ENCODE data around the gene RBMS3. TPM values are rescaled to one million over a fixed set of nuclear protein-coding genes. Genes with fewer than 3 reads are reported as not detected.
"Not testable (repeated sequence)": the region's sequence is repeated elsewhere in the genome, so short reads cannot be mapped to it uniquely, and the experiment has no call there.

The RBMS3 gene
- 20.7 TPM for total RNA-seq
- long read RNA-seq, full-length matches to known transcripts: 5 of 16 reads
- long read RNA-seq, partial matches to known transcripts: 4 of 16 reads
- long read RNA-seq, other reads (novel, unspliced or antisense): 7 of 16 reads

DNA sequence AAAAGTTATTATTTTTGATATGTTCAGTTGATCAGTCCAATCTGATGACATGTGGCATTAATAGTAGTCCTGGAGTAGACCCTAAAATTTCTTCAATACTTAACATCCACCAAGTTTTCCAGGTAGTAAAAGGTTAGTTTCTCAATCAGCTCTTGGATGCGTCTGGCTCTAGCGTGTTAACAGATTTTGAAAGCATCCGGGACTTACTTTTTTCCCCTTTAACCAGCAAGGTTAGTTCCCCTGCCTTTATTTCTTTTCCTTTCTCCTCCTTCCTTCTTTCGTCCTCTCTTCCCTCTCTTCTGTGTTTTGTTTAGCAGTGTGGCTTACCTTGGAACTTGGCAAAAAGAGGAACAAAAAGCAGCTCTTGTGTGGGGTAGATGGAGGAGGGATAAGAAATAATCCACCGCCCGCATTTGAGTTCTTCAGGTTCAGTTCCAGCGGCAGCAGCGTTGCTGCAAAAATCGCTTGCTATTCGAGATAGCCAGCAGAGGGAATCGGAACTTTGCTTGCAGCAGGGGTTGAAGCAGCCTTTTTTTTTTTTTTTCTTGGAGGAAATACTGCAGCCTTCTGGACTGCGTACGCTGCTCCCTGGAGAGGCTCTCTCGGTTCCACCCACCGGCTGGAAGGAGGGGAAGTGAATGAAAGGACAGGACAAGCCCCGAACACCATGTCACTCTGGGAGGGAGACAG is at the start of gene RBMS3:
Gene RBMS3 (plus strand): TSS at position 668 of the 690 bp plus-strand sequence.
- peak; percentile 92 for ATAC-seq
- intact Hi-C loops (cut with micrococcal nuclease): loop anchor here (10.0 kb wide), 2 partner anchors 404 to 484 kb away; no protein-coding TSS in a partner anchor
- DNase-seq: peak; percentile 84

DNA sequence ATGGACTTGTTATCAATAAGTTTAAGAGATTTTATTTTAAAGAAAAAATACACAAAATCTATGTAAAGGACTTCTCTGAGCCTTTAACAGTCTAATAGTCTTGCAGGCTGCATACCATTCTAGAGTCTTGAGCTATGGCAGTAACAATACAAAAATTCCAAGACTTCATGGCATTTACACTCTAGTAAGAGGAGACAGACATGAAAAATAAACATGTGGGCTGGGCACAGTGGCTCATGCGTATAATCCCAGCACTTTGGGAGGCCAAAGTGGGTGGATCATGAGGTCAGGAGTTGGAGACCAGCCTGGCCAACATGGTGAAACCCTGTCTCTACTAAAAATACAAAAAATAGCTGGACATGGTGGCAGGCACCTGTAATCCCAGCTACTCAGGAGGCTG is 47.7 kb upstream of the RBMS3 start:
- not testable (repeated sequence) for ATAC-seq, DNase-seq
- intact Hi-C loops (cut with micrococcal nuclease): loop anchor here (10.0 kb wide), 1 partner anchor 48 kb away; no protein-coding TSS in a partner anchor

DNA sequence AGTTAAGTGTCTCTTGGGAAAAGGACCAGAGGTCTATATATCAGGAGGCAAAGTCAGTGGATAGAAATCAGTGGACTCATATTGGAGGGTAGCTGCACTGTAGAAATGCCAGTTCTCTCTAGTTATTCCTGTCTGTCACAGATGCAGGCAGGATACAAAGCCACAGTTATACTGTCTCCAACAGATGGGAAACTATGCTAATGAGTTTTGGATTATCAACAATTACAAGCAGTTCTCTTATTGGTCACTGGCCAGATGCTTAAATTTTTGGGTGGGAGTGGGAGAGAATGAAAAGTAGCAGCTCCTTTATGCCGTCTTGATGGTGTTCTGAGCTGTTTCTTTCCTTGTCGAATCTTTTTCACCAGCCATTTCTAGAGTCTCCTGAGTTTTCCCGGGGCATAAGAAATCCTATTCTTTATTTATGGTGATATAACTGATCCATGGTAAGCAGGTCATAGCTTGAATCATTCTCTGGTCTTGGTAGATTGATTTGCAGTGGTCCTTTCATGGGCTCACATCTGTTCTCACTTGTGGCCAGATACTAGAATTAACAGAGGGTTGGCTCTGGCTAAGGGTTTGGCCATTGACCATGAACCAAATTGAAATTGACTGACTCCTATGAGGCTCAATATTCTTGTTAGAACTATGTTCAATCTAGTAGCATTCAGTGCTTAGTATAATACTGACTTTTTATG is 44.6 kb upstream of the RBMS3 start:
- intact Hi-C loops (cut with micrococcal nuclease): loop anchor here (10.0 kb wide), 1 partner anchor 51 kb away; no protein-coding TSS in a partner anchor
- no peak for ATAC-seq
- DNase-seq: no peak

DNA sequence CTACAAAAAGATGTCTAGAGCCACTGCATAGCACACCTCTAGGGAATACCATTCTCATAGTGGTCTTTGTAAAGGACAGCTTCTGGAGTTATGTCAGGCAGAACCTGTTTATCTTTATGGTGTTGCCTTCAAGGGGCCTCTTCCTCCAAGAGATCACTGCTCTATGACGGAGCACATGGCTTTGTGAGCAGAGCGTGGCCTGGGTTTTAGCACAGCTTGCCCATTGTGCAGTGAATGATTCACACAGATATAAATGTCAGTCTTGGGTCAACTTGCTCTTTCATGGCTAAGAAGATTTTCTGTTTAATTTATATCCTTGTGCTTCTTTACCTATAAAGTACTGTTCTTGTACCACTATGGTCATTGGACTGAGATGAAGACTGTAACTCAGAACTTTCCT is 41.5 kb upstream of the RBMS3 start:
- DNase-seq (no peak), ATAC-seq (no peak)
- intact Hi-C loops (cut with micrococcal nuclease): loop anchor here (10.0 kb wide), 1 partner anchor 55 kb away; no protein-coding TSS in a partner anchor

DNA sequence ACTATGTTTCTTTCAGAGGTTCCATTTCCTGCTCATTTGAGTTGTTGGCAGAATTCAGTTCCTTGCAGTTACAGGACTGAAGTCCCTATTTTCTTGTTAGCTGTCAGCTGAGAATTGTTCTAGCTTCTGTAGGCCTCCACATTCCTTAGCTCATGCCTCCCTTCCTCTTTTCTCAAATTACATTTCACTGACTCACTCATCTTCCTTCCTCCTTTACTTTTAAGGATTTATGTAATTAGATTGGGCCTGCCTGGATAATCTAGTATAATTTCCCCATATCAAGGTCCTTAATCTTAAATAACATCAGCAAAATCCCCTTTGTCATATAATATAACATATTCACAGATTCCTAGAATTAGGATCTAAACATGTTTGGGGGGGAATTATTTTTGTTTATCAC is 40.6 kb upstream of the RBMS3 start:
- peak; percentile 36 for ATAC-seq
- DNase-seq: no peak
- intact Hi-C loops (cut with micrococcal nuclease): no loop called here

DNA sequence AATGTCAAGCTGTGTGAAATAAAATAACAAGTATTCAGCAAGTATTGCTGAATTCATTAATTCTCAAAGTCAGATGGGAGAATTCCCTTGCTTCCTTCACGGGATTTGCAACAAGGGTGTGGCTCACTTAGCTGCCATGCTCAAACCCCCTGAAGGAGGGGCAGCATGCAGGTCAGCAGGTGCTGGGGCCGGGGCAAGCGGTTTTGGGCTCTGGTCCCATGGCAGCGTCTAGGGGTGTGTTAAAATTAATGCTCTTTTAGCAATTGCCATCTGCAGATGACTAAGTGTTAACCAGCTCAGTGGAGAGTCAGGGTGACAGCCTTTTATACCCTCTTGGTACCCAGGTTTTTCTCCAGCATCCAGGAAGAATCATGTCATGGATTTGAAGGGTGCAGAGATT is 40.0 kb upstream of the RBMS3 start:
- no peak for DNase-seq
- intact Hi-C loops (cut with micrococcal nuclease): no loop called here
- no peak for ATAC-seq

DNA sequence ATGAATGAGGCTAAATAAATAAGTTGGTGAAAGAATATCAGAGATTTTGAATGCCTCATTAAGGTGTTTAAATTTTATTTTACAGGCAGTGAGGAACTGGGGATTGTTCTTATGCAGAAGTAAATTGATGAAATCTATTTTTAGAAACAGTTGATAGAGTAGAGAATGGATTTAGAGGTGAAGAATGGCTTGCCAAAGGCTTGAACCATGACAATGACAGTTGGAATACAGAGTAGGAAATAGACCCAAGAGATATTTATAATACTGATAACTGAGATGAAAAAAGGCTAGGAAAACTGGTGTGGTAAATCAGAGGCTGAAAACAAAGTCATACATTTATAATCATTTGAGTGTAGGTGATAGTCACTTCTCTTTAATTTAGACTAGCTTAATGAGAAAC is 39.0 kb upstream of the RBMS3 start:
- ATAC-seq (peak; percentile 56), DNase-seq (no peak)
- intact Hi-C loops (cut with micrococcal nuclease): no loop called here

DNA sequence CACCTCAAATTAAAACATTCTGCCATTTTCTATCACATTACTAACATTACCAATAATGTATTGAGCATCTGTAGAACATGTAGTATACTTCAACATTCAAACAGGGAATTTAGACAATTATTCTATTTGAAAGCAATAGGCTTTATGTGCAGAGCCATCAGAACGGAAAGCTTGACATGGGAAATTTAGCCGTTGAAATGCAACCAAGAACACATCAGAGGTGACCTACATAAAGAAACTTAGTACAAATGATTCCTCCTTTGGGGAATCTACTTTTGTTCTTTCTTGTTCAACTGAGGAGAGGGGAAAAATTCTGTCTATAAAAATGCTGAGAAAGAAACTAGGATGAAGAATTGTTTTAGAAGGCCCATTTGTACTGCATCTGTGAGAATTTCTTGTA is 38.6 kb upstream of the RBMS3 start:
- intact Hi-C loops (cut with micrococcal nuclease): no loop called here
- no peak for ATAC-seq
- DNase-seq: no peak

DNA sequence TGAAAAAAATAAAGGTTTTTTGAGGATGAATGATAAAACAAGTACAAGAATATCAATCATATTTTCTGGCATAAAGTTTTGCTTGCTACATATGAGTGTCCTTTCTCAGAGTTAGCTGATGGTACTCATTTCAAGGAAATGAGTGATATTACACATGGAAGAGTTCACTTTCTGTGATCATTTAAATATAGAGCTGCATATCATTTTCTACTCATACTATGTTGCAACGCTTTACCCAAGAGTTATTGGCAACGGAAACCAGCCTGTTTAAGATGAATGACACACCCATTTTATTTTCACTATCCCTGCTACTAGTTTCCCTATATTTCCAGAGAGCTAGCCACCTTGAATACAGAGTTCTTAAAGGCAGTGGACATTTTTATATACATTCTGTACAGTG is 35.4 kb upstream of the RBMS3 start:
- no peak for ATAC-seq
- intact Hi-C loops (cut with micrococcal nuclease): no loop called here
- DNase-seq: no peak

DNA sequence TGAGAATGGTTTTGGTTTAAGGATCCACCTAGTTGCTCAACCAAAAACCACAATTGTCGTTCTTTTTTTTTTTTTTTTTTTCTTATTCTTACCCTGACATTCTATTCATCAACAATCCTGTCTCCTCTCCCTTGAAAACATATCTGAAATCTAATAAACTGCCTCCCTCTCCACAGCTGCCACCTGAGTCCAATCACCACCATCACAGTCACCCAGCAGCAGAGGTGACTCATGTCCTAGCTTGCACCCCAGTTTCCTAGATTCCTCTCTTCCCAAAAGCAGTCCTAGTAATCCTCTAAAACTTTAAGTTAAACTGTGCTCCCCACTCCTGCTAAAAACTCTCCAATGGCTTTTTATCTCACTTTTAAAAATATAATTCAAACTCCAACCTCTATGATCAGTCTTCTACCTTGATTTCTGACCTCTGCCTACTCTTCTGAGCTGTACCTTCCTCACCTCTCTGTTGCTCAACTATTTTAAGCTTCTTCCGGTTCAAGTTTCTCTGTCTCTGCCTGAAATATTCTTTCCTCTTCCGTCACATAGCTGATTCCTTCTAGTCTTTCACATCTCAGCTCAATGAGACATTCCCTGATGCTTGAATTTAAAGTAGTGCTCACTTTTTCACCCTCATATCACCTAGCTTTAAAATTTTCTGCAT is 33.7 kb upstream of the RBMS3 start:
- DNase-seq (no peak), ATAC-seq (no peak)
- intact Hi-C loops (cut with micrococcal nuclease): no loop called here

DNA sequence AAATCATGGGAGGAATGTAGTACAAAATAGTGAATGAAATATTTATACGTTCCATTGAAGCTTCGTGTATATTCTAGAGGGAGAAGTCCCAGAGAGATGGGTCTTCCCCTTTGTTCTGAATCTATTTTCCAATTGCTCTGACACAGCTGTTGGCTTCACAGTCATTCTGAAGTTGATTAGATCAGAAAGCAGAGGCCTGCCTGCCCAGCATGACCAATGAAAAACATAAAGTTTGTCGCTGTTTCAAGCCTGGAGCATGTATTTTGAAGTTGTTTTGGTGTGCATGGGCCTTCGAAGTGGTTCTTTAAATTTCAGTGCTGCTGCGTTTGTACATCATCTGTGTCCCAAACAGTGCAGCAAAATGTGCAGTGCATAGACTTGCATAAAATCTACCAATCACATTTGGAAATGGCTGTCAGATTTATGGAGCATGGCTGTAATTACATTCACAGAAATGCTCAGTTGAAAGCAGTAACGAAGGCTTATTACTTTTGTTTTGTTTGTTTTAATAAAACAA is 31.0 kb upstream of the RBMS3 start:
- intact Hi-C loops (cut with micrococcal nuclease): no loop called here
- DNase-seq: no peak

DNA sequence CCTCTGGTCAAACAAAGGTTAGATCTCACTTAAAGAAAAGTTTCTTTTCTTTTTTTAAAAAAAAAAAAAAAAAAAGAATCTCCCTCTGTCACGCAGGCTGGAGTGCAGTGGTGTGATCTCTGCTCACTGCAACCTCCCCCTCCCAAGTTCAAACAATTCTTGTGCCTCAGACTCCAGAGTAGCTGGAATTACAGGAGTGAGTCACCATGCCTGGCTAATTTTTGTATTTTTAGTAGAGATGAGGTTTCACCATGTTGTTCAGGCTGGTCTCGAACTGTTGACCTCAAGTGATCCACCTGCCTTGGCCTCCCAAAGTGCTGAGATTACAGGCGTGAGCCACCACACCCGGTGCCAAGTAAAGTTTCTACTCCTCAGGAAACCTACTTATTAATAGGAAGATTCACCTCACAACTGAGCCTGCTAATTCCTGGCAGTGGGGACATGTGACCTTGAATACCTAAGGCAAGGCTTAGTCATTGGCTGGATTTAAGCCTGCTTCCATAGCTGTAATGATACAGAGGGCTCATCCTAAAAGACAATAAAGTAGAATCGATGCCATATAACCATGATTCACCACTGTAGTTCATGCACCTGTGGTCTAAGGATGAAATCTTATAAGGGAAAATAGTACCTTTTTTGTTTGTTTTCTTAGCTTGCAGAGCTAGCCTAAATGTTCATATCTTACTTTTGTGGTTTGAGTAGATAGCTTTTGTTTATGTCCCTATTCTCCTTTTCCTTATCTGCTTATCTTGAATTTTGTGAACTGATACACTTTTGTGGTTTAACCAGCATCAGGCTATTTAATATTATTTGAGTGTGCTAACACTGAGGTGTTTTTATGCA is 24.8 kb upstream of the RBMS3 start:
- DNase-seq (no peak), ATAC-seq (no peak)
- intact Hi-C loops (cut with micrococcal nuclease): no loop called here

More for the DNA sequence above, 31.0 kb upstream of the RBMS3 start:
- no peak for ATAC-seq

DNA sequence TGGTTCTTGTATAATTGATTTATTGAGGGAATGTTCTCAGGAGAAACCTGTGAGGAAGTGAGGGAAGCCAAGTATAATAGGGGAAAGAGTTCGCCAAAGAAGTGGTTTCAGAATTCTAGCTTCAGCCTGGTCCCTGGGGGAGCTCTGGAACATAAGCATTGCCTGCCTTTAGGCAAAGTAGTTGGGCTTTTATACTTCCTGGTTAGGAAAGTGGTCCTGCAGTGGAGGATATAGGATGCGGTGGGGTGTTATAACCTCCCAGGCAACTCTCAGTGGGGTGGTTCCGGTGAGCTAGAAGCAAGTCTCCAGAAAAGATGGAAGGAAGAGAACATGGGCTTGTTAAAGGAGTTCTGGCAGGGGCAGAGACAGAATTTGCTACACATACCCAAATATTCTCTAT is 22.7 kb upstream of the RBMS3 start:
- DNase-seq (no peak), ATAC-seq (no peak)
- intact Hi-C loops (cut with micrococcal nuclease): no loop called here

DNA sequence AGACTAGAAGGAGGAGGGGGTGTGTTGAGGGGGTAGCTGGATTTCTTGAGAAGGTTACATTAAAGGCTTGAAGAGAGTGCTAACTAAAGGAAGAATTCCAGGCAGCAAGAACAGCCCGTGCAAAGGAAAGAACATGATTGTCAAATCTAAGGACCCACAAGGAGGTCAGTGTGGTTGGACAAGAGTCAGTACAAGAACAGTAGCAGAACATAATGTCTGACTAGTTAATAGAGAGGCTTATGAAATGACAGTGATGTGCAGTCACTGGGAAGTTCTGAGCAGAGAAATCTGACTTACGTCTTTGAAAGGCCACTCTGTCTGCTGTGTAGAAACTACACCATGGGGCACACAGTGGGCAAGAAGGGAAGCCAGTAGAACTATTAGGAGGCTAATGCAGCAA is 19.8 kb upstream of the RBMS3 start:
- DNase-seq (no peak), ATAC-seq (no peak)
- intact Hi-C loops (cut with micrococcal nuclease): no loop called here

DNA sequence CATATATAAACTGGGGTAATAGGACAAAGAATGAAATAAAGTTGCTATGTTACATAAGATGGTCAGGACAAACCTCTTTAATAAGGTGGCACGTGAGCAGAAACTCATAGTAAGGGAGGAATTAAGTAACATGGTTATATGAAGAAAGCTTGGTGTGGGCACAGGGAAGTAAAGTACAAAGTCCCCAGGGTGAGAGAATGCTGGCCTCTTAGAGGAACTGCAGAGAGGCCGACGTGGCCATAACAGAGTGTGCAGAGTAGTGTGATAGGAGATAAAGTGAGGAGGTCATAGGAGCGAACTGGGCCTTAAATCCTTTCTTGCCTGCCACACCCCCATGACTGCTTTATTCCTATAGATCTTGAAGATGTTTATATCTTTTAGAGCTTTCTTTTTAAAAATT is 17.4 kb upstream of the RBMS3 start:
- intact Hi-C loops (cut with micrococcal nuclease): no loop called here
- no peak for DNase-seq

DNA sequence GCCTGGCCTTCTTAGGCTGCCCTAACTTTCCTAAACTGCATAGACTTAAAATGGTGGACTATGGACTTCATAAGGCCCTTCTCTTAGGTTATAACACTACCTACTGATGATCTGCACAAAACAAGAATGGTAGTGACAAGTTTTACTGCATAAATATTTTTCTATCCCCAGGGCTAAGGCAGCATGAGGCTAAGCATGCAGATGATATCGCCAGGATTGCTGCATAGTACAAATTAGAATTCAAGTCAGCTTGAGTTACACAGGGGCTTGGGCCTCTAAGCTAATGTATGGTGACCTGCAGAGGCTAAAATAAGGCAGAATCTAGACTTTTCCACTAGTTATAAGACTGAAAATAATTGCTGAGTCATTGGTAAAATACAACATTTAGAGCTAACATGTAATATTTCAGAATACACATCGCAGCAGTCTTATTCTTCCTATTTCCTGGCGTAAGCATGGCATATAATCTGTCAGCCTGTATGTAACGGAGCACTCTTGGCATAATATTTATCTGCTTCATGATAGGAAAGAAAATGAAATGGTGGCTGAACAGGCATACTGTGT is 15.3 kb upstream of the RBMS3 start:
- ATAC-seq (no peak), DNase-seq (no peak)
- intact Hi-C loops (cut with micrococcal nuclease): no loop called here

More for the DNA sequence above, 17.4 kb upstream of the RBMS3 start:
- no peak for ATAC-seq

DNA sequence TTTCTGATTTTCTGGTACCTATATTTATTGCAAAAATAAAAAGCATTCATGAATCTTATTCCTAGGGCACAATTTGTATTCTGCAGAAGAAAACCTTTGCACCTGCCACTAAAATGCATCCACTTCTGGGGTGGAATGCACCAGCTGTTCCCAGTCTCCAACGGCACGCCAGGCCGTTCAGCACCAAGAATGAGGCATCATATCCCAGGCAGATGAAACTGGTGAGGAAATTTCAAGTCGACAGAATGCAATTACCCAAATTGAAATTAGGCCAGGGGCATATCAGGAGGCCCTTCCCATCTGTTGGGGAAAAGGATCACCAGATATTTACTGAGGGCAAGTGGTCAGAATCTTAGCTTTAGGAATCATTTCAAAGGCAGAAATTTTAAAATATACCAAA is 13.6 kb upstream of the RBMS3 start:
- DNase-seq (no peak), ATAC-seq (no peak)
- intact Hi-C loops (cut with micrococcal nuclease): no loop called here

DNA sequence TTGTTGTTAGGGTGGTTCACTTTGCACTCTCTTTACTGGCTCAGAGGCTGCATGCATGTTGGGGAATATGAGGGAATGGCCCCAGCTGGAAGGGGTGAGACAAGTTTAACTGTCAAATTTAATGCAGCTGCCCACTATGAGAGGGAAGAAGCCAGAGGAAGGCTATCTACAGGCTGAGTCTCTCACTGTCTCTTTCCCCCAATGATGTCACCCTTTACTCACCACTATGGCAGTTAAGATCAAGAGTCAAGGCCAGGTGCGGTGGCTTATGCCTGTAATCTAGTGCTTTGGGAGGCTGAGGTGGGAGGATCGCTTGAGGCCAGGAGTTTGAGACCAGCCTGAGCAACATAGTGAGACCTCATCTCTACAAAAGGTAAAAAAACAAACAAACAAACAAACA is 12.2 kb upstream of the RBMS3 start:
- intact Hi-C loops (cut with micrococcal nuclease): no loop called here
- ATAC-seq: no peak
- no peak for DNase-seq

DNA sequence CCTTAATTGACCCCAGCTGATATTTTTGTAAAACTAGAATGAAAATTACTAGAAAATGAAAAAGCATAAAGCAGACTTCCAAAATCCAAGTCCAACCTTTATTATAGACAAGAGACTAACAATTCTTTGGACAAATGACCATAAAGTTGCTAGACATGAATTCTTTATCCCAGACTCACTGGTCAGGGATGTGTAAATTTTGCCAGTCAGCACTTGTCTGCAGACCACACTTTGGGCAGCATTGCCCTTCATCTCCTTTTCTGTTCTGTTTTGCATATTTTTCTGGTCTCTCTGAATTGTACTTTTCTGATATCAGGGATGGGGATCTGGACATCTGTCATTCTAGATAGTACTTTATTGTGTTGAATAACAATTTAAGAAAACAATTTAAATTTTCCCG is 10.1 kb upstream of the RBMS3 start:
- no peak for ATAC-seq
- intact Hi-C loops (cut with micrococcal nuclease): no loop called here
- no peak for DNase-seq
